Mesenchymal stem cell (in vitro differentiated cells and primary cell): Measurements from ENCODE around the gene PAEP.

Experiments
- DNase-seq: peaks from one replicate; pipeline ENCODE4 v3.0.0-alpha.2; 2013
- H2AFZ ChIP-seq: one replicate; pipeline ENCODE4 v1.6.1; 2013; ENCODE audit warnings: low read depth, mild to moderate bottlenecking, control low read depth, inconsistent platforms, low read length, moderate library complexity
- H2AK5ac ChIP-seq: 2 replicates; pipeline ENCODE4 v1.6.1; 2013; ENCODE audit warnings: low read length, moderate library complexity, mild to moderate bottlenecking, inconsistent platforms; ENCODE audit not compliant: severe bottlenecking
- H2BK120ac ChIP-seq: one replicate; pipeline ENCODE4 v1.6.1; 2013; ENCODE audit warnings: low read depth, mild to moderate bottlenecking, inconsistent platforms, low read length, moderate library complexity
- H2BK12ac ChIP-seq, 2 experiments: one replicate each; pipeline ENCODE4 v1.6.1; 2013; ENCODE audit warnings: inconsistent platforms in 2 of 2, low read length in 2 of 2, mild to moderate bottlenecking in 2 of 2, moderate library complexity in 2 of 2, control low read depth in 1 of 2
- H2BK15ac ChIP-seq: one replicate; pipeline ENCODE4 v1.6.1; 2013; ENCODE audit warnings: mild to moderate bottlenecking, low read depth, inconsistent platforms; ENCODE audit not compliant: poor library complexity, severe bottlenecking
- H2BK5ac ChIP-seq: 2 replicates; pipeline ENCODE4 v1.6.1; 2013; ENCODE audit warnings: low read depth, mild to moderate bottlenecking, low read length, control low read depth, inconsistent platforms; ENCODE audit not compliant: poor library complexity, severe bottlenecking
- H3K14ac ChIP-seq, 2 experiments: one replicate each; pipeline ENCODE4 v1.6.1; 2013; ENCODE audit warnings: inconsistent platforms in 2 of 2, low read length in 2 of 2, control low read depth in 1 of 2, mild to moderate bottlenecking in 1 of 2, moderate library complexity in 1 of 2
- H3K18ac ChIP-seq, 2 experiments: one replicate each; pipeline ENCODE4 v1.6.1; 2013; ENCODE audit warnings: inconsistent platforms in 2 of 2, low read length in 2 of 2, control low read depth in 1 of 2, low read depth in 1 of 2, mild to moderate bottlenecking in 1 of 2
- H3K23ac ChIP-seq, 2 experiments: one replicate each; pipeline ENCODE4 v1.6.1; 2013; ENCODE audit warnings: inconsistent platforms in 2 of 2, low read length in 2 of 2, mild to moderate bottlenecking in 2 of 2, moderate library complexity in 2 of 2, control low read depth in 1 of 2
- H3K27ac ChIP-seq: 2 replicates; pipeline ENCODE4 v1.5.1; 2013; ENCODE audit warnings: mild to moderate bottlenecking, moderate library complexity, low read length, control low read depth, inconsistent platforms; ENCODE audit not compliant: poor library complexity, severe bottlenecking
- H3K27me3 ChIP-seq, 2 experiments: 2 replicates each; pipeline versions ENCODE4 v1.6.1 to v1.7.0; 2013; ENCODE audit warnings: low read length in 2 of 2, mild to moderate bottlenecking in 2 of 2, moderate library complexity in 2 of 2, control low read depth in 1 of 2, inconsistent platforms in 1 of 2; ENCODE audit not compliant: control insufficient read depth in 1 of 2, insufficient read depth in 1 of 2
- H3K36me3 ChIP-seq, 2 experiments: 2 replicates each; pipeline versions ENCODE4 v1.6.1 to v1.7.0; 2013; ENCODE audit warnings: low read length in 2 of 2, control low read depth in 1 of 2, inconsistent platforms in 1 of 2, low read depth in 1 of 2, mild to moderate bottlenecking in 1 of 2; ENCODE audit not compliant: insufficient read depth in 2 of 2, control insufficient read depth in 1 of 2
- H3K4ac ChIP-seq, 2 experiments: one replicate each; pipeline ENCODE4 v1.6.1; 2013; ENCODE audit warnings: inconsistent platforms in 2 of 2, low read length in 2 of 2, mild to moderate bottlenecking in 2 of 2, moderate library complexity in 2 of 2, control low read depth in 1 of 2, low read depth in 1 of 2
- H3K4me1 ChIP-seq: 2 replicates; pipeline ENCODE4 v1.6.1; 2013; ENCODE audit warnings: low read depth, low read length, control low read depth; ENCODE audit not compliant: control insufficient read depth, insufficient read depth
- H3K4me2 ChIP-seq: 2 replicates; pipeline ENCODE4 v1.6.1; 2013; ENCODE audit warnings: low read length, mild to moderate bottlenecking, inconsistent platforms; ENCODE audit not compliant: poor library complexity, severe bottlenecking
- H3K4me3 ChIP-seq, 2 experiments: 2 replicates each; pipeline versions ENCODE4 v1.5.1 to v1.7.0; 2013; ENCODE audit warnings: low read length in 2 of 2, mild to moderate bottlenecking in 2 of 2, control low read depth in 1 of 2, low read depth in 1 of 2; ENCODE audit not compliant: insufficient read depth in 1 of 2
- H3K79me1 ChIP-seq: replicated peaks from 2 replicates; pipeline ENCODE4 v1.6.1; 2013; ENCODE audit warnings: mild to moderate bottlenecking, control low read depth, low read length, inconsistent platforms; ENCODE audit not compliant: poor library complexity, severe bottlenecking
- H3K9ac ChIP-seq: 2 replicates; pipeline ENCODE4 v1.7.0; 2013; ENCODE audit warnings: mild to moderate bottlenecking, low read length, moderate library complexity
- H3K9me3 ChIP-seq: 2 replicates; pipeline ENCODE4 v1.7.0; 2013; ENCODE audit warnings: mild to moderate bottlenecking, low read length; ENCODE audit not compliant: control insufficient read depth
- H4K8ac ChIP-seq: one replicate; pipeline ENCODE4 v1.6.1; 2013; ENCODE audit warnings: inconsistent platforms, mild to moderate bottlenecking, low read length, moderate library complexity
- H4K91ac ChIP-seq: one replicate; pipeline ENCODE4 v1.6.1; 2013; ENCODE audit warnings: mild to moderate bottlenecking, low read length, inconsistent platforms
- WGBS: methylation state at CpG from one replicate; pipeline ENCODE4 v1.1.7; 2013; ENCODE audit warnings: mixed read lengths; 5-methylcytosine and 5-hydroxymethylcytosine counted together

Gene PAEP

GRCh38 chr9:135565141-135565628 is 3.6 kb downstream of the PAEP start:
- Histone ChIP-seq H2BK5ac (no peak overlapping the region), H4K8ac (no peak overlapping the region), H2AK5ac (no peak overlapping the region), H2BK120ac (no peak overlapping the region), H4K91ac (no peak overlapping the region), H3K27me3 (no peaks in the 10 kb centered on the region), H3K23ac (no peak overlapping the region), H3K4me2 (no peak overlapping the region), H3K4me3 (no peak overlapping the region), H3K36me3 (no peaks in the 10 kb centered on the region), H3K79me1 (no peaks in the 10 kb centered on the region), H2AFZ (no peak overlapping the region), H2BK12ac (no peak overlapping the region), H2BK15ac (no peak overlapping the region), H3K14ac (no peak overlapping the region), H3K4ac (no peak overlapping the region), H3K4me1 (no peaks in the 10 kb centered on the region), H3K18ac (no peak overlapping the region), H3K27ac (no peak overlapping the region), H3K9me3 (peaks cover 9% of the 10 kb centered on the region), H3K9ac (no peak overlapping the region)
- 58% methylated on average over 5 of the region's 9 CpGs for WGBS
- no peak for DNase-seq

- Histone ChIP-seq H3K9me3 (peaks cover 9% of the 10 kb centered on the region), H3K79me1 (no peaks in the 10 kb centered on the region), H2AFZ (no peak overlapping the region), H4K91ac (no peak overlapping the region), H3K4ac (no peak overlapping the region), H2AK5ac (no peak overlapping the region), H2BK15ac (no peak overlapping the region), H3K9ac (no peak overlapping the region), H3K4me1 (no peaks in the 10 kb centered on the region), H2BK5ac (no peak overlapping the region), H3K18ac (no peak overlapping the region), H3K36me3 (no peaks in the 10 kb centered on the region), H2BK120ac (no peak overlapping the region), H4K8ac (no peak overlapping the region), H3K27me3 (no peaks in the 10 kb centered on the region), H3K27ac (no peak overlapping the region), H2BK12ac (no peak overlapping the region), H3K4me2 (no peak overlapping the region), H3K14ac (no peak overlapping the region), H3K23ac (no peak overlapping the region), H3K4me3 (no peak overlapping the region)
- WGBS = 79% methylated on average over 8 of the region's 8 CpGs
- DNase-seq = no peak
These were observed 4.1 kb downstream of the PAEP start for GRCh38 chr9:135565636-135566035.

GRCh38 chr9:135566552-135566951 is 5.0 kb downstream of the PAEP start:
- Histone ChIP-seq H4K91ac (no peak overlapping the region), H3K79me1 (no peaks in the 10 kb centered on the region), H3K27me3 (no peaks in the 10 kb centered on the region), H3K27ac (no peak overlapping the region), H4K8ac (no peak overlapping the region), H2BK12ac (no peak overlapping the region), H2BK5ac (no peak overlapping the region), H3K4me2 (no peak overlapping the region), H3K14ac (no peak overlapping the region), H3K4me3 (no peak overlapping the region), H3K4me1 (no peaks in the 10 kb centered on the region), H3K4ac (no peak overlapping the region), H2BK120ac (no peak overlapping the region), H2AFZ (no peak overlapping the region), H3K36me3 (no peaks in the 10 kb centered on the region), H2BK15ac (no peak overlapping the region), H3K23ac (no peak overlapping the region), H3K9ac (no peak overlapping the region), H2AK5ac (no peak overlapping the region), H3K9me3 (peaks cover 9% of the 10 kb centered on the region), H3K18ac (no peak overlapping the region)
- no peak for DNase-seq
- WGBS = 87% methylated on average over 9 of the region's 10 CpGs

GRCh38 chr9:135567311-135567710 is 5.8 kb downstream of the PAEP start:
- Histone ChIP-seq H2BK12ac (no peak overlapping the region), H4K8ac (no peak overlapping the region), H3K18ac (no peak overlapping the region), H3K36me3 (no peaks in the 10 kb centered on the region), H3K4me1 (no peaks in the 10 kb centered on the region), H2BK120ac (no peak overlapping the region), H3K4me3 (no peak overlapping the region), H2BK15ac (no peak overlapping the region), H3K9me3 (peaks cover 9% of the 10 kb centered on the region), H3K27me3 (no peaks in the 10 kb centered on the region), H3K4ac (no peak overlapping the region), H3K27ac (no peak overlapping the region), H2BK5ac (no peak overlapping the region), H3K9ac (no peak overlapping the region), H2AK5ac (no peak overlapping the region), H3K23ac (no peak overlapping the region), H3K14ac (no peak overlapping the region), H2AFZ (no peak overlapping the region), H3K79me1 (no peaks in the 10 kb centered on the region), H3K4me2 (no peak overlapping the region), H4K91ac (no peak overlapping the region)
- WGBS = 79% methylated on average over 9 of the region's 9 CpGs
- DNase-seq = no peak
